HG03025 (cell line): ENCODE measurements around the gene SLC24A3.

Experiments
- ATAC-seq: cut with Tn5 transposase; IDR thresholded peaks from one replicate; pipeline ENCODE4 v1.9.1; 2021; ENCODE audit warnings: mild to moderate bottlenecking, moderate library complexity; ENCODE audit not compliant: unreplicated experiment, low FRiP score

SLC24A3 gene

GRCh38 chr20:19236371-19237055, 24.1 kb downstream of the SLC24A3 start:
- no peak for ATAC-seq

- ATAC-seq = no peak
These were observed 29.0 kb downstream of the SLC24A3 start for GRCh38 chr20:19241440-19241839.

- no peak for ATAC-seq
These were observed 31.8 kb downstream of the SLC24A3 start for GRCh38 chr20:19244291-19244690.

GRCh38 chr20:19249106-19249879, 36.9 kb downstream of the SLC24A3 start:
- ATAC-seq = no peak

GRCh38 chr20:19250346-19250745, 37.9 kb downstream of the SLC24A3 start:
- no peak for ATAC-seq

- ATAC-seq = no peak
These were observed 39.1 kb downstream of the SLC24A3 start for GRCh38 chr20:19251506-19251905.

- ATAC-seq = no peak
These were observed 39.5 kb downstream of the SLC24A3 start for GRCh38 chr20:19251958-19252357.

- no peak for ATAC-seq
These were observed 40.1 kb downstream of the SLC24A3 start for GRCh38 chr20:19252451-19253120.

- no peak for ATAC-seq
These were observed 40.9 kb downstream of the SLC24A3 start for GRCh38 chr20:19253316-19253715.

GRCh38 chr20:19253916-19254820, 41.7 kb downstream of the SLC24A3 start:
- ATAC-seq = no peak

- ATAC-seq = no peak
These were observed 42.5 kb downstream of the SLC24A3 start for GRCh38 chr20:19254956-19255355.

- ATAC-seq = no peak
These were observed 43.6 kb downstream of the SLC24A3 start for GRCh38 chr20:19256085-19256484.

GRCh38 chr20:19256906-19257595, 44.6 kb downstream of the SLC24A3 start:
- no peak for ATAC-seq

GRCh38 chr20:19257865-19258264, 45.4 kb downstream of the SLC24A3 start:
- no peak for ATAC-seq

- no peak for ATAC-seq
These were observed 46.7 kb downstream of the SLC24A3 start for GRCh38 chr20:19259141-19259591.

- no peak for ATAC-seq
These were observed 48.1 kb downstream of the SLC24A3 start for GRCh38 chr20:19260412-19261090.

GRCh38 chr20:19264191-19264590, 51.7 kb downstream of the SLC24A3 start:
- ATAC-seq = no peak

GRCh38 chr20:19265646-19266374, 53.4 kb downstream of the SLC24A3 start:
- ATAC-seq = no peak

GRCh38 chr20:19268426-19268825, 56.0 kb downstream of the SLC24A3 start:
- ATAC-seq = no peak
